Fibroblast of gingiva (primary cell): ENCODE measurements around the gene TOP3B.

Experiments used
- DNase-seq: peaks from one replicate; pipeline ENCODE4 v3.0.0-alpha.2; 2011; ENCODE audit warnings: low read depth

The TOP3B gene

DNA sequence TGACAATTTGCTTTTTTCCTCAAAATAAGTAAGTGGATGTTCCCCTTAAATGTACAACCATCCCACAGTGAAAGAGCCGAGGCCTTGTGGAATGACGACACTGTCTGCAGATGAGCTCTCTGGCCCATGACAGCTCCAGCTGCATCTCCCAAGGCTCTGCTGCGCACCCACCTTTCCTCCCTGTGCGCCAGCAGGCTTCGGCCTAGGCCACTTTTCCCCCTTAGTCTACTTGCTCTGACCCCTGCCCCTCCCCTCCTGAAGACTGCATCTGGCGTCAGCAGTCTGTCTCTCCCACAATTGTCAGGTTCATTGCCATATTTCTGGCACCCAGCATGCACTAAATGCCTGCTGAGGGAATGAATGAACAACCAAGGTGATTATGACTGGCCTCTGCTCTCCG, 2.0 kb downstream of the TOP3B start:
- no peak for DNase-seq

DNA sequence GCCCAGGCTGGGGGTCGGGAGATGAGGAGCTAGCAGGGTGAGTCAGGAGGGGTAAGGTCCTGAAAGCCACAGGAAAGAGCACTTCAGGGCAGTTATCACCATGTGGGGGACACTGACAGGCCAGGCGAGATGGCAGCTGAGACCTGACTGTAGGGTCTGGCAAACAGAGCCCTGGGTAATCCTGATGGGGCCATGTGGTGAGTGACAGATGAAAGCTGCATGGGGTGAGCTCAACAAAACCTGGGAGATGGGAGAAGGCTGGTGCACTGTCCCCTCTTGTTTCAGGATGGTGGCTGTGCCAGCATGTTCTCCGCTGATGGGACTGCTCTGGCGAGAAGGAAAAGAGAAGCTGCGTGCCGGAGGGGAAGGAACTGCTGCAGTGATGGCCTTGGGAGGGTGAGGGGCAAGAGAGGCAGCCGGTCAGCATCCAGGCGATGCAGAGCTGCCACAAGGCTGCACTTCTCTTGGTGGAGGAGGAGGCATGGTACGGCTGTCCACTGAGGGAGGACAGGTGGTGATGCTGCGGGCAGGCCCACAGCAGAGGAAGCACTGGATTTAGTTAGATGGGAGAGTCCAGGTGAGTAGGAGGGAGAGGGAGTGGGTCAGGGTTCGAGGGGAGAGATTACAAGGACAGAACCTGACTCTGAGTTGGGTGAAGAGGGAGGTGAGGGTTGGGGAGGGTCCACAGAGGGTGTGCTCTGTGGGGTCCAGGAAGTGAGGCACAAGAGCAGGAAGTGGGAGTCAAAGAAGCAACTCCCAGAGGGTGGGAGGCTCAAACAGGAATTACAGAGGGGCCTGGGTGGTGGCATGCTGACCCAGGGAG, 3.8 kb downstream of the TOP3B start:
- no peak for DNase-seq

DNA sequence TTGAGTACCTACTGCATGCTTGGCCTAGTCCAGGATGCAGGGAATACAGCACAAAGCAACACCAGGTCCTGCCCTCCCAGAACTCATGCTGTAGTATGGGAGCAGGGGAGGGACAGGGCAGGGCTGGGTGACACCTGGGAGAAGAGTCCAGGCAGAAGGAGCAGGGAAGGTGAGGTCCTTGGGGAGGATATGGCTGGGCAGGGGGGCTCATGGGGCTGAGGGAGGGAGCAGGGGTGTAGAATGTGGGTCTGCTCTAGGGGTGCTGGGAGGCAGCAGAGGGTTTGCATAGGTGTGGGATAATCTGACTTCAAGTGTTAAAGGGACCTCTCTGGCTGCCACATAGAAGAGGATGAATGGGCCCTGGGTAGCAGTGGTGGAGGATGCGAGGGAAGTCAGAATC, 4.8 kb downstream of the TOP3B start:
- DNase-seq, result no peak

DNA sequence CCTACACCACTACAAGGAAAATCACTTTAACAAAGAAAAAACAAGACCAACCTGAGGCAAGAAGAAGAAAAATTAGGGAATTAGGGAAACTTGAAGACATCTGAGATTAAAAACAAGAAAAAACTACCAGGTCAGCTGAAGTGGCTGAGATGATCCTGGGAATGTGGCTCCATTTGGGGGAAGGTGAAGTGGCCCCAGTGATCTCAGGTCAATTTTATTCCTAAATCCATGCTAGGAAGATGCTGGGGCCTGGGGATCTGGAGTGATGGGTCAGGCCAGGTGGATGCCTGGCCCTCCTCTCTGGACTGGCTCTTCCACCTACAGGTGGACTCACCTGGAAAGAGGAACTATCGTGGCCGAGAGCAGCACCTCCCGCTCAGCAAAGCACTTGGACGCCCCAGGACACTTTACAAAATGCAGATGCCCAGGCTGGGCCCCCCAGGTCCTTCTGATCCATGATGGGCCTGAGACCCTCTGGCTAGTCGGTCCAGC, 6.7 kb downstream of the TOP3B start:
- no peak for DNase-seq

DNA sequence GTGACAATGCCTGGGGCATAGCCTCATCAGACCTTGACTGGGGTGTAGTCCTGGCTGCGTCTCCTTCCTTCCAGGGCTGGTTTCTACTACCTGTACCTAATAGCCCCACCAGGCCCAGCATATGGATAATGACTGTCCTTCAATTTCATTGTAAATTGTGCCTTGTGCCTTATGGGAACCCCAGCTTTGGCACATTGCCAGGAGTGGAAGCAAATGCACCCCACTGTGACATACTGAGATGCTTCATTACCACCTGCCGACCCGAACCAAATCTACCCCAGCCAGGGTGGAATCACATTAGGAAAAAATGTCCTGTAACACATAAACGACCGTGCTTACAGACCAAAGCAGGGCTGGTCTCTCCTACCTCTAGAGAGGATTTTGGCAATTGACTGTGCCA, 7.3 kb downstream of the TOP3B start:
- DNase-seq, result no peak

DNA sequence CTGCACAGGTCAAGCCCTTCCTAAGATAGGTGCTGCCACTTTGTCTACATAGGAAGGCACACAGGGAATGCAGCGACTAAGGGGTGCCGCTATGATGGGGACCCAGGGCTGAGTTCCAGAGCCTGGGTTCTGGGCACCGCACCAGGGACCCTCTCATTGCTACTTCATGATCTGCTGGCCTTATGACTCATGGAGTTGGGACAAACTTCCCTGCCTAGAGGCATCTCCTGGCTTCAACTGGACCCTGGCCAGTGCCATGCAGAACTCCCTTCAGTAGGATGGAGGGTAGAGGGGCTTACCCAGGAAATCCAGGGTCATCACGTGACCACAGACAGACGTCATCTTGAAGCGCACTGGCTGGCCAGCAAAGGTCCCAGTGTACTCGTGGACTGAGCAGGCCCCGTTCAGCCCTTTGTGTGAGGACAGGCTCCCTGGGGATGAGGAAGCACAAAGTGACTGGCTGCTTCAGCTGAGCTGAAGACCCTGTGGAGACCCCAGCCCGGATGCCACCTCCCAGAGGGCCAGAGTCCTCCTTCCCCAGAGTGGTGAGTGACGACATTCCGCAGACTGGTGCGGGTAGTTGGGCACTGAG, 8.4 kb downstream of the TOP3B start:
- no peak for DNase-seq

DNA sequence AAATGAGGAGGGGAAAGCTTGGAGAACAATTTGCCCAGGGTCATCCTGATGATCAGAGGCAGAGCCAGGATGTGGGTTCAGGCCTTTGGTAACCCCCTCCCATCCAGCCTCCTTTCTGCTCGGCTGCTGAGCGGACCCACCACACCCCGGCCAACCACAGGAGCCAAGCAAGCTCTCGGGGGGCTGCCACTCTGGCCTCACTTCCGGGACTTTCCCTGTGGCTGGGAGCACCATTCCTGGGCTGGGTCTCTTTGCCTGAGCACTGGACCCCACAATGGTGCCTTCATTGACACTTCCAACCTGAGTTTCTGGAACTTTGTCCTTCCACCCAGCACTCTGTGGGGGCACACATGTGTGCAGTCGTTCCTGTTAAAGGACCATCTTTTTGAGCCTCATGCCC, 9.8 kb downstream of the TOP3B start:
- no peak for DNase-seq

DNA sequence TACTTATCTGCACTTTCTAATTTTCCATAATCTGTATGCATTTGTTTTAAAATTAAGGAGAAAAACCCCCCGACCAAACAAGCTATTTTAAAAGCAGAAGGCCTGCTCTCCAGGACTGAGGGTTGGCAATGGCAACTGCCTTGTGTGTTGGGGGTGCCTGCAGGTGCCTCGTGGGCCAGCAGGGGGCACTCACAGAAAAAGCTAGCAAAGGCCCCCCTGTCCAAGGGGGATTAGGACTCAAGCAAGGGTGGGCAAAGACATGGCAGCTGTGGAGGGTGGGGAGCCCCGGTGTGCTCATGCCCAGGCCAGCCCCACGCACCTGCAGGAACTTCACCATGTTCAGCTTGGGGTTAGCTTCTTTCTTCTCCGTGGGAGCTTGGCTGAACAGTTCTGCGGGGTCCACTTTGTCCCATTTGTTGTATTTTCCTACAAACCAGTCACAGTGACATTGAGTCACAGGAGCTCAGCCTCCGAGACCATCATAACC, 10.3 kb downstream of the TOP3B start:
- DNase-seq, result no peak

DNA sequence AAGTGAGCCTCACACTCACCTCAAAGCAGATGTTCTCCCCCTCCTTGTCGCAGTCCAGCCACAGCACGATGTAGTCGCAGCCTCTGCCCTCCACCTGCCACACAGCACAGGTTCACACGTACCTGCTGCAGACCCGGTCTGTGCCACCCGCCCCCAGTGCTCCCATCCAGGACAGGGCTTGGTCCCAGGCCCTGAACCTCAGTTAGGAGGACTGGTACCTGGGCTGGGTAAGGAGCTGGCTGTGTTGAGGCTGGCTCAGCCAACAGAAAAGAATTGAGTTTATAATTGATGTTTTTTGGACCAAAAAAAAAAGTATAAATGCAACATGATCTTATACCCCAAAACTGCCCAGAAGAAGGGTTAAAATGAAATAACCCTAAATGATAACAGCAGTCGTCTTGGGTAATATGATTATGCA, 10.7 kb downstream of the TOP3B start:
- no peak for DNase-seq

DNA sequence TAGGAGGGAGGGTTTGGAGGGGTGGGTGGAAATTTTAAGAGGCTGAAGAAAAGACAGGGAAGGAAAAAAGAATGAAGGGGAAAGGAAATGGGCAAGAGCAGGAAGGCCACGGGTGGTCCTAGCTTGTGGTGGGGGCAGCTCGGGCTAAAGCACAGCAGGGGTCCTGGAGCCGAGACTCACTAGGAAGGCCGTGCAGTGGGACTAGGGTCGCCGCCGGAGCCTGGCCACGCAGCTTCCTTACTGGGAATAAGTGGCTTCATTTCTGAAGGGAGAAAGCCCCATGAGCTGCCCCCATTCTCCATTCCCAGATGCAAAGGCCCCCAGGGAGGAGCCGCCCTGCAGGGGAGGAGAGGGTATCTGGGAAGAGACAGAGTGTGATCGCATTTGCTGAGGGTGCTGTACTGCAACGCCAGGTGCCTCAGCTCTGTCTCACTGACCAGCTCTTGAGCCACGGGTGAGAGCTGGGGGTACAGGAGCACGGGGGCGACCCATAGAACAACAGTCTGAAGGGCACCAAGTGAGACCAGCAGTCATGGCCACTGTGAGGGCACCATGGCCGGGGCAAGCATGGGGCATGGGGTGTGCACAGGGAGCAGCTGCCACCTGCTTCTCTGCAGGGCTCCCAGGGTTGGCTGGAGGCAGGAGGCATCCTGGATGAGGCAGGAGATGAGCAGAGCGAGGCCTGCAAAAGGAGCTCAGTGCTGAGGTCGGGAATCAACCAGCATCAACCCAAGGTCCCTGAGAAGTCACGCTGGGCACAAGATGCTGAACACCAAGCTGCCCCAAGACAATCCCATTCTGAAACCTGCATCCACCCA, 11.6 kb downstream of the TOP3B start:
- no peak for DNase-seq

DNA sequence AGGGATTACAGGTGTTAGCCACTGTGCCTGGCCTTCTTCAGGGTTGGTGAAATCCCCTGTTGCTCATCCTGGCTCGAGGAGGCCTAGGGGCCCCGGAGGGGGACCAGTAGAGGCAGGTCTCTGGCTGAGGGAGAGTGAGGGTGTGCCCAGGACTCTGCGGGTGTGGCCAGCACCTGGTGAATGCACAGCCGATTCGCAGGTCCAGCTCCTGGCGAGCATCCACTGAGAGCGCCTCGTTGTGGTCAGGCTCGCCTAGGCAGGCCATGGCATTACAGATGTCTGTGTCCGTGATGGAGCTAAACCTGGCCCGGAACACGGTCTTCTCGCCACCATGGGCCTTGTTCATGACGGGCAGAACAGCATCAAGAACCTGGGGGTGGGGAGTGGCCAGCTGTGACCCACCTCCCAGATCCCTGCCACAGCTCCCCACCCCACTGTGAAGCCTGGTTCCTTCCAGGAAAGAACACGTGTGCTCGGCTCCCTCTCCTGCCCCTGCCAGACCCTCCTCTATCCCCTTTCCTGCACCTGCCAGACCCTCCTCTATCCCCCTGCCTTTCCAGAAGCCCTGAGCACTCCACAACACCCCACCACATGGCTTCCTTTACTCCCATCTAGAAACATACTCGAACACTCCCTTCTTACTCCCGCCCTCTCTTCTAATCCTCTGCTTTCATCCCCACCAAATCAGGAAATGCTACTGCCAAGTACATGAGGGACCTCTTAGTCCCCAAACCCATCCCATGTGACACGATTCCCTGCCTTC, 12.4 kb downstream of the TOP3B start:
- DNase-seq, result no peak

DNA sequence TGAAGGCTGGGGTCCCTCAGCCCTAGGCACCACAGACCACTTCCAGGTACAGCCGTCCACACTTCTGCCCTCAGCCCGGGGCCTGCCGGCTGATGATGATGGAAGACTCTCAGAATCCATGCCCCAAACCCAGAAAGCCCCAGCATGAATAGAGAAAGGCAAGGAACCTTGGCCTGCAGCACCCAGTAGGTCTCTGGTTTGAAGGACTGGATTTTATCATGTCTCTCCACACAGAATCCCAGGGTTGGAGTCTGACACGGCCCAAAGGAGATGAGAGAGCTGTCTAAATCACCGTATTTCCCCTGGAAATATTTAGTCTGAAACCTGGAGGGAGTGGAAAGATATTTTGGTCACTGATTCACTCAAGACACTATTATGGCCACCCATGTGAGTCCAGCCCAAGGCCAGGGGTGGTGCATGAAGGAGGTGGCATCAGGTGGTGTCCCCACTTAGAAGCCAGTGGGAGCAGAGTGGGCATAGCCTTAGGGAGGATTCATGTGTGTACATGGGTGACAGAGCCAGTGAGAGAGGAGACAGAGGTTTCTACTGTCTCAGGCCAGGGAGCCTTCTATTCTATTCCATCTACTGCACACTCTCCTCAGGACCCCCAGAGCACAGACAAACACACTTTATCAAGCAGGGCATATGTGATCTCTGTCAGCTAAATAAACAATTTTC, 14.0 kb downstream of the TOP3B start:
- DNase-seq, result no peak

DNA sequence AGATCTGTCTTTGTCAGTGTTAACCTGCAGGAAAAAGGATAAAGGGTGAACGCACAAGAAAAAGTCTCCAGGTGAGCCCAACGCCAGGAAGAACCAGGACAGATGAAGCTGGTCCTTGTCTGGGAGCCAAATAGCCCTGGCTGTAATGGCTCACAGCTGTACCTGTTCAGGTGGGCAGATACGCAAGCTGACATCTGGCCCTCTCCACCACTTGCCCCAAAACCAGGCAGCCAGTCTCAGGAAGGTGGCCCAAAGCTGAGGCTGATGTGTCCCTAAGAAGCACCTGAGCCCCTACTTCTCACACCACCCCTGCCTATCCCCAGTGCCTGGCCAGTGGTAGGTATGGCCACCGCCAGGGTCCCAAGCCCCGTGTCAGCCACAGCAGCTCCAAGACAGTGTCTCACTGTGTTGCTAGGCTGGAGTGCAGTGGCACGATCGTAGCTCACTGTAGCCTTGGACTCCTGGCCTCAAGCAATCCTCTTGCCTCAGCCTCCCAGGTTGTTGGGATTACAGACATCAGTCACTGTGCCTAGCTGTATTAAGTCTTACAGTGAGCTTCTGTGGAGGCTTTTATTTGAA, 14.8 kb downstream of the TOP3B start:
- no peak for DNase-seq

DNA sequence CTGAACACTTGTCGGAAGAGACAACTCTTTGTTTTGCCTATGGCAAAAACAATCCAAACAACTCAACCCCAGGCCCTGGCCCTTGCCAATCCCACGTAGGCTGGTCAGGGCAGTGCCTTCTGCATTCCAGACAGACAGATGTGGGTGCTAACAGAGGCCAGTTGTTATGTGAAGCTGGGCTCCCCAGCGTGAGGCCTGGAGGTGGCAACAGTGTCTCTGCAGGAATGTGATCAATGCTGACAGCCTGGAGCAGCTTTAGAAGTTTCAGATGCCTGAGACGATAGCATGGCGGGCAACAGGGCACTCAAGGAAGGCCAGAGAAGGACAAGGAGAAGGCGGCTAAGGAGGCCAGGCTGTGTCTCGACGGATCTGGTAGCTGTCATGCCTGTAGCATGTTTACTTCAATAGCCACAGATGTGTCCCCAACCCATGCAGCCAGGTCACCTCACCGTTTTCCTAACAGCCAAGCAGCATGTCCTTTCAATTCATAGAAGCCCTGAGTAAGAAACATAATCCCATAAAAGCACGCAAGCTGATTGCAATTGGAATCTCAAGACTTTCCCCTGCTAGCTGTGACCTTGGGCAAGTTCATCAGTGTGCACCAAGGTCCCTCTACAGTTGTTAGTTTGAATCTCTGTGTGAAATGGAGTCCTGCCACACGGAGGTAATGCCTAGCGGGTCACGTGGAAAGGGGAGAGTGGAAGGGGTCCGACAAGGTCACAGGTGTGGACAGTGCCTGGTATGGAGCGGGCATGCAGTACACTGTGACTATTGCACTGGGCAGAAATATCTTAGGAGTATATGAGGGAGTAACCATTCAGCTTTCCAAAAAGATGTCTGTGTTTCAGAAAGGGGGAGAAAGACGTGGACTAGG, 15.7 kb downstream of the TOP3B start:
- no peak for DNase-seq

DNA sequence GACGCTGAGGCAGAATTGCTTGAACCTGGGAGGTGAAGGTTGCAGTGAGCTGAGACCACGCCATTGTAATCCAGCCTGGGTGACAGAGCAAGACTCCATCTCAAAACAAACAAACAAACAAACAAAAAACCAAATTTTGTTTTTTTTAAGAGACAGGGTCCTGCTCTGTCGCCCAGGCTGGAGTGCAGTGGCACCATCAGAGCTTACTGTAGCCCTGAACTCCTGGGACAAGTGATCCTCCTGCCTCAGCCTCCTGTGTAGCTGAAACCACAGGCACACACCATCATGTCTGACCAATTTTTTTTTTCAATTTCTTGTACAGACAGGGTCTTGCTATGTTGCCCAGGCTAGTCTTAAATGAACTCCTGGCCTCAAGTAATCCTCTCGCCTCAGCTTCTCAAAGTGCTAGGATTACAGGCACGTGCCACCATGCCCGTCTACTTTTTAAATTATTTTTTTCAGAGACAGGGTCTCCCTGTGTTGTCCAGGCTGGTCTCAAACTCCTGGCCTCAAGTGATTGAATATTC, 16.8 kb downstream of the TOP3B start:
- DNase-seq, result no peak

DNA sequence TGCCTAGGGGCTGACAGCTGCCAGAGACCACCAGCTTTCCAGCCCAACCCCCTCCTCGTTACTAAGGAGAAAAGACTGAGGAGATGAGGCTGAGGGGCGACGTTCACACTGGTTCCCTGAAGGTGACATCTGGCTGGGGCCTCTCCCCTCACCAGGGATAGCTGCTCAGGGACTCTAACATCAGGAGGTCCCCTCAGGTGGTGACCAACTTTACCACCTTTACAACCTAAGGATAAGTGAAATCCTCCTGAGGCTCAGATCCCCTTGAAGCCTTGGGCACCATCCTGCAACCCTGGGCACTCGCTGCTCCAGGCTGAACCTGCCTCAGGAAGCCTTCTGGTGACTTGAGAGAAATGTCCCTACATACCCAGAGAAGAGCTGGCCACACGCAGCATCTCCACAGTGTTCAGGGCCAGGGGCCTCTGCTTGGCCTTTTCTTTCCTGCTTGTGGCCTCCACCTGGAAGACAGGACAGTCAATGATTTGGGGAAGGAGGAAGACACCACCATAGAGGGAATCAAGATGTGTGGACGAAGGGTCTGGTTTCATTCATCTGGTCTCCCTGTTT, 17.6 kb downstream of the TOP3B start:
- no peak for DNase-seq

DNA sequence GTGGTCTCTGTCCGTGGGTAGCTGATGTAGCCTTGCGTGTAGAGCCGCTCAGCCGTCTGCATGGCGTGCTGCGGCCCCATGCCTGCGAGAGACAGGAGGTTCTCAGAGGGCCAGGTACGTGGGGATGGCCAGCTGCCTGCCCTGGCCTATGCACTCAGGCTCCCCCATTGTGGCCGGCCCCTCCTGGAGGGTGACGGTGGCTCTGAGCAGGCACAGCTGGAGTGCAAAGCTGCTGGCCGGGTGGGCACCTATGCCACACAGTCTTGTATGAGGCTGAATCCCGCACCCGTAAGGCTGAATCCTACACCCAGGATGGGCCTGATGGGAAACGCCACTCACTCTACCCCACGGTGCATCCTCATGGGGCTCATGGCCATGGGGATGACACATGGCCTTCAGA, 18.4 kb downstream of the TOP3B start:
- DNase-seq, result no peak

DNA sequence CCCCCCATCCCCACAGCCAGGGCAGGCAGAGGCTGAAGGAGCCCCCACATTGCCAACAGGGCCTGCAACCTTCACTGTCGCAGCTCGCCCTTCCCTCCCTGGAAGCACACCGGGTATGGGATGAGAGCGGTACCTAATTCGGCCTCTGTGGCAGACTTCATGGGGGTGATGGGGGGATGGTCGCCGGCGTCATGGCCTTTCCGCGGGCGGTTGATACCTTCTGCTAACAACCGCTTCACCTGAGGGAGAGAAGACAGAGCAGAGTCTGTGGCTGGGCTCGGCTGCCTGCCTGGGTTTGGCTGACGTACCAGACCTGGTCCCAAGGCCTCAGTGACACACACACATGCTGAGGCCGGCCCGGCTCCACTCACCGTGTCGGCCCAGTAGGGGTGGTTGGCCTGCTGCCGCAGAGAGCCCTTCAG, 18.8 kb downstream of the TOP3B start:
- DNase-seq, result no peak

DNA sequence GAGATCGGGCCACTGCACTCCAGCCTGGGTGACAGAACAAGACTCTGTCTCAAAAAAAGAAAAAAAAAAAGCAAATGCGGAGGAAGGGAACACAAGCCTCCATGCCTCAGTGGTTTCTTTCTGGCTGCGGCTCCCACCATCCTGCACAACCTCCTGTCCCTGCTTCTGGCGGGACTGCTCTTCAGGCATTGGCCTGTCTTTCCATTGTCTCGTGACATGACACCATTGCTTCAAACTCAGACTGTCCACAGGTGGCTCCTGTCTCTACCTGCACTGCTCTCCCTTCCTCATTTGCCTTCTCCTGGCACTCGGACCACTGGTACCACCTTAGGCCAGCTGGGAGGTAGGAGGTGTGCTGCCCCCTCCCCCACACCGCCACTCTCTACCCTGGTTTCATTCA, 19.3 kb downstream of the TOP3B start:
- no peak for DNase-seq

DNA sequence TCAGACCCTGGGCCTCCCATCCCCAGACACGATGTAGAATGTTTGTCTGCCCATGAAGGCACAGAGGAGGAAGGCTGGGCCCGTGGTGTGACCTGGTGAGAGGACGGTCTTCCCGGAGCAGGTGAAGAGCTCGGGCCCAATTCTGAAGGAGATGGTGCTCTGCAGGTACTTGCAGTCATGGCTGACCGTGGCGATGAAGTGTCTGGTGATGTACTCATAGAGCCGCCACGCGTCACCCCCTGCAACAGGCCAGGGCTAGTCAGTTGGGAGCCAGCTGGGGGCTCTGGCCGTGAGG, 20.0 kb downstream of the TOP3B start:
- no peak for DNase-seq
